Fibroblast of mammary gland (primary cell): ENCODE data around the gene SMYD3.

ENCODE experiments used
- DNase-seq: peaks from one replicate; pipeline ENCODE4 v3.0.0-alpha.2; 2010; ENCODE audit warnings: low read depth
- H3K4me3 ChIP-seq: 2 replicates; pipeline ENCODE4 v1.5.1; 2011; ENCODE audit warnings: low read depth, mild to moderate bottlenecking, low read length, moderate library complexity; ENCODE audit not compliant: control insufficient read depth
- CTCF ChIP-seq: conservative IDR thresholded peaks from 2 replicates; pipeline ENCODE4 v1.5.1; 2011; ENCODE audit warnings: low read depth, low read length, inconsistent platforms; ENCODE audit not compliant: control insufficient read depth, insufficient read depth

Gene SMYD3

GRCh38 chr1:246382589-246383238 is 124.4 kb downstream of the SMYD3 start:
- no peak for DNase-seq

GRCh38 chr1:246381452-246381851 is 125.6 kb downstream of the SMYD3 start:
- no peak for DNase-seq
- H3K4me3 ChIP-seq: no peak overlapping the region
- TF ChIP-seq CTCF: no peak

More at GRCh38 chr1:246382589-246383238, 124.4 kb downstream of the SMYD3 start:
- no peak overlapping the region for H3K4me3 ChIP-seq
- no peak for TF ChIP-seq CTCF

DNA sequence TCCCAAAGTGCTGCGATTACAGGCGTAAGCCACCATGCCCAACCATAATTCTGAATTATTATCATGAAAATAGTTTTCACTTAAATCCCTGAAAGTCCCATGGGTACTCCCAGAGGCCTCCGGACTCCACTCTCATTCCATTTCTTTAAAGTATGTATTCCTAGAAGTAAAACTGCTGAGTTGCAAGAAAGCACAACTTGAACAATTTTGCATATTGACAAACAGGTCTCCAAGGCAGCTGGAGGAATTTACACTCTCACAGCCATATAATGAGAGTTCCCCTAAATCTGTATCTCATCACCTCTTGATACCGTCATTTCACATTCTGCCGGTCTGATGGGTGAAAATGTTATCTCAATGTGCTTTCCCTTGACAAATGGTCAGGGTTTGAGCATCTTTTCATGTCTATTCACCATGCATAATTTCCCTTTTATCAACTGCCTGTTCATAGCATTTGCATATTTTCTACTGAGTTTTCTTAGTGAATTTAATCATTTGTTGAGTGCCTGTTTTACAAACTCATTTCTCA is 129.4 kb downstream of the SMYD3 start:
- no peak for TF ChIP-seq CTCF
- no peak for DNase-seq
- no peak overlapping the region for H3K4me3 ChIP-seq

- TF ChIP-seq CTCF: no peak
- DNase-seq: peak; percentile 19
- H3K4me3 ChIP-seq: no peak overlapping the region
These were observed 133.1 kb downstream of the SMYD3 start for GRCh38 chr1:246373828-246374569.

GRCh38 chr1:246372559-246372958 is 134.5 kb downstream of the SMYD3 start:
- H3K4me3 ChIP-seq: no peak overlapping the region
- no peak for TF ChIP-seq CTCF
- DNase-seq: no peak

DNA sequence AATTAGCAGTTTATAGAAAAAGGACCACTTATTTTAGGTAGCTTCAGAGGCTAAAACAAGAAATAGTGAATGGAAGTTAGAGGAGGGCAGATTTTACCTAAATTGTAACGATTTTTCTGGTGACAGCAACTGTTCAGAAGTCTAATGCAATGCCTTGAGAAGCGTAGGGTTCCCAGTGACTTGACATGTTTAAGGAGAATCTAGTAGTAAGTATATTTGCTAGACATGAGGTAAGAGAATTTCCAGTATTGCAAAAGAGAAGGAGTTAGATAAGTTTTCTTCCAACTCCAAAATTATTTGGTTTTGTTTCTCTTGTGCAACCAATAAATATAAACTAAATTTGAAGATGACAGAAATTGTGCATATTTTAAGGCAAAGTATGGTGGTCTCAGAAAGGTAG is 140.0 kb downstream of the SMYD3 start:
- DNase-seq: no peak
- TF ChIP-seq CTCF: no peak
- H3K4me3 ChIP-seq: no peak overlapping the region
